Endothelial cell of hepatic sinusoid (primary cell): Measurements from ENCODE around the gene GDPD3.

Experiments used
- in situ Hi-C: cut with HindIII; loops from 2 replicates; pipeline ENCODE4 v1.10.0; 2017; ENCODE audit warnings: low sequenced_read_pairs

The GDPD3 gene

GRCh38 chr16:30095166-30096078 is 17.9 kb downstream of the GDPD3 start:
- in situ Hi-C loops, result no loop called here

GRCh38 chr16:30094541-30095165 is 18.7 kb downstream of the GDPD3 start:
- in situ Hi-C loops, result no loop called here

GRCh38 chr16:30092373-30093010 is 20.8 kb downstream of the GDPD3 start:
- in situ Hi-C loops, result no loop called here

- in situ Hi-C loops, result no loop called here
Measured at GRCh38 chr16:30091474-30092372, 21.6 kb downstream of the GDPD3 start, which contains the start of gene TBX6. TBX6 (minus strand) TSS chr16:30091924; CDS start chr16:30091193, 731 bp downstream.

GRCh38 chr16:30090610-30091331 is 22.6 kb downstream of the GDPD3 start:
- in situ Hi-C loops, result no loop called here

- in situ Hi-C loops, result no loop called here
Measured at GRCh38 chr16:30088832-30089624, 24.3 kb downstream of the GDPD3 start.

GRCh38 chr16:30088237-30088831 is 25.0 kb downstream of the GDPD3 start:
- in situ Hi-C loops, result no loop called here

GRCh38 chr16:30087181-30087898 is 26.0 kb downstream of the GDPD3 start:
- in situ Hi-C loops, result no loop called here

- in situ Hi-C loops, result no loop called here
Measured at GRCh38 chr16:30086291-30087140, 26.8 kb downstream of the GDPD3 start.

- in situ Hi-C loops, result no loop called here
Measured at GRCh38 chr16:30085820-30086219, 27.5 kb downstream of the GDPD3 start.

- in situ Hi-C loops, result no loop called here
Measured at GRCh38 chr16:30085247-30085646, 28.1 kb downstream of the GDPD3 start.

GRCh38 chr16:30084816-30085159 is 28.5 kb downstream of the GDPD3 start:
- in situ Hi-C loops, result no loop called here

- in situ Hi-C loops, result no loop called here
Measured at GRCh38 chr16:30084096-30084815, 29.1 kb downstream of the GDPD3 start.

GRCh38 chr16:30083216-30084055 is 29.9 kb downstream of the GDPD3 start:
- in situ Hi-C loops, result no loop called here

- in situ Hi-C loops, result no loop called here
Measured at GRCh38 chr16:30082545-30083090, 30.7 kb downstream of the GDPD3 start.
